ENCODE data around the gene COG8. TPM values are rescaled to one million over a fixed set of nuclear protein-coding genes. Genes with fewer than 3 reads are reported as not detected.

Gene COG8
- total and polyA plus RNA-seq, 4 donors: 18.3 to 36.3 (median 26.3) TPM

- peak; percentile 97 for TF ChIP-seq CTCF (IDR thresholded peaks at IDR 0.05; ENCODE audit: control extremely low read depth, extremely low read depth)
- H3K27me3 ChIP-seq (ENCODE audit: control insufficient read depth in 3 of 3, insufficient read depth in 3 of 3, low read length in 2 of 3): no peaks in the 10 kb centered on the region
- peak within 1 kb of the TSS; percentile 95 for H3K4me3 ChIP-seq
- DNase-seq (peak; percentile 97 to 98 (median 98)), ATAC-seq (ENCODE audit: insufficient read depth, low FRiP score) (peak; percentile 100)
- peak within 1 kb of the TSS; percentile 91 to 95 for H3K27ac ChIP-seq (ENCODE audit: low read depth in 1 of 2, low read length in 1 of 2)
- H3K9ac ChIP-seq (ENCODE audit: insufficient read depth in 1 of 2, low read length in 2 of 2): peak within 1 kb of the TSS; percentile 47 to 80
- H3K36me3 ChIP-seq (ENCODE audit: control insufficient read depth in 4 of 4, insufficient read depth in 4 of 4, low read length in 4 of 4): peaks cover 0 to 16% (median 10%) of the 10 kb centered on the region in 4 donors
- peaks cover 0 to 5% (median 4%) of the 10 kb centered on the region in 5 donors for H3K4me1 ChIP-seq (ENCODE audit: control insufficient read depth in 5 of 5, insufficient read depth in 5 of 5, low read length in 5 of 5)
- WGBS, 2 donors: 9% methylated on average over 65 to 70 of the region's 70 CpGs
- no peaks in the 10 kb centered on the region for H3K9me3 ChIP-seq (ENCODE audit: control insufficient read depth in 4 of 4, insufficient read depth in 3 of 4, low read length in 3 of 4)
Observed at GRCh38 chr16:69310653-69311532, 28.5 kb downstream of the COG8 start, which contains the start of gene VPS4A. TSS of gene VPS4A (plus strand) at chr16:69311350. CDS start at chr16:69311512, 162 bp downstream.

GRCh38 chr16:69309316-69309715 lies 30.0 kb downstream of the COG8 start:
- H3K4me3 ChIP-seq: no peak overlapping the region
- peak in 2 of 3 donors; percentile 20 to 26 for DNase-seq

GRCh38 chr16:69307856-69308255 lies 31.5 kb downstream of the COG8 start:
- TF ChIP-seq CTCF (IDR thresholded peaks at IDR 0.05; ENCODE audit: control extremely low read depth, extremely low read depth): no peak
- ATAC-seq (ENCODE audit: insufficient read depth, low FRiP score): no peak
- 93 to 94% methylated on average over 2 of the region's 2 CpGs for WGBS, 2 donors

More at GRCh38 chr16:69309316-69309715, 30.0 kb downstream of the COG8 start:
- no peak overlapping the region for H3K27ac ChIP-seq (ENCODE audit: low read depth in 1 of 2, low read length in 1 of 2)
- ATAC-seq (ENCODE audit: insufficient read depth, low FRiP score): no peak
- no peak overlapping the region for H3K9ac ChIP-seq (ENCODE audit: insufficient read depth in 1 of 2, low read length in 2 of 2)
- H3K36me3 ChIP-seq (ENCODE audit: control insufficient read depth in 4 of 4, insufficient read depth in 4 of 4, low read length in 4 of 4): peaks cover under 1 to 11% (median 4%) of the 10 kb centered on the region in 4 donors
- H3K27me3 ChIP-seq (ENCODE audit: control insufficient read depth in 3 of 3, insufficient read depth in 3 of 3, low read length in 2 of 3): no peaks in the 10 kb centered on the region
- 78 to 82% methylated on average over 12 of the region's 12 CpGs for WGBS, 2 donors
- no peaks in the 10 kb centered on the region for H3K9me3 ChIP-seq (ENCODE audit: control insufficient read depth in 4 of 4, insufficient read depth in 3 of 4, low read length in 3 of 4)
- TF ChIP-seq CTCF (IDR thresholded peaks at IDR 0.05; ENCODE audit: control extremely low read depth, extremely low read depth): no peak
- peaks cover 0 to 5% (median 4%) of the 10 kb centered on the region in 5 donors for H3K4me1 ChIP-seq (ENCODE audit: control insufficient read depth in 5 of 5, insufficient read depth in 5 of 5, low read length in 5 of 5)

More at GRCh38 chr16:69307856-69308255, 31.5 kb downstream of the COG8 start:
- peaks cover 0 to 4% (median 3%) of the 10 kb centered on the region in 4 donors for H3K36me3 ChIP-seq (ENCODE audit: control insufficient read depth in 4 of 4, insufficient read depth in 4 of 4, low read length in 4 of 4)
- no peaks in the 10 kb centered on the region for H3K27me3 ChIP-seq (ENCODE audit: control insufficient read depth in 3 of 3, insufficient read depth in 3 of 3, low read length in 2 of 3)
- H3K4me1 ChIP-seq (ENCODE audit: control insufficient read depth in 5 of 5, insufficient read depth in 5 of 5, low read length in 5 of 5): peaks cover 0 to 5% (median 4%) of the 10 kb centered on the region in 5 donors
- H3K27ac ChIP-seq (ENCODE audit: low read depth in 1 of 2, low read length in 1 of 2): no peak overlapping the region
- no peak for DNase-seq
- H3K4me3 ChIP-seq: no peak overlapping the region
- no peaks in the 10 kb centered on the region for H3K9me3 ChIP-seq (ENCODE audit: control insufficient read depth in 4 of 4, insufficient read depth in 3 of 4, low read length in 3 of 4)
- H3K9ac ChIP-seq (ENCODE audit: insufficient read depth in 1 of 2, low read length in 2 of 2): no peak overlapping the region

Measured in lung (tissue), 12 donors.